Measurements from ENCODE around the gene MECP2. TPM values are rescaled to one million over a fixed set of nuclear protein-coding genes. Genes with fewer than 3 reads are reported as not detected.

The MECP2 gene
- total RNA-seq, 1 donor from 2014 or later, result 60.0 TPM

DNA sequence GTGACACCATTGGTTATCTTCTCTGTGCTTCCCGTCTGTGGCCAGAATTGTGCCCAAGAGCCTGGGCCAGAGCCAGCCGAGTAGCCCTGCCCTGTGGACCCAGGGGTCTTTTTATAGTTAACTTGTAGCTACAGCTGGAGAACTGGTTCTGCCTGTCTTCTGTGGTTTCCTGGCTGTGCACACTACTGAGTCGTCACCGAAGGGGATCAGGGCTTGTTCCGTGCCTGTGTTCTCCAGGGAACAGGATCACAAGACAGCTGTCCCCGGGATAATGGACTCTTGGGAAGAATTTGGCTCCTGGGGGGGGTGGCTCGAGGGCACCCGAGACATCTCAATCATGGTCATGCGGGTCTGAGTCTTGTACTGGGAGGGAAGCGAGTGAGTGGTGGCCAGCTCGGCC lies 24.4 kb upstream of the MECP2 start:
- TF ChIP-seq, protein P1, sequence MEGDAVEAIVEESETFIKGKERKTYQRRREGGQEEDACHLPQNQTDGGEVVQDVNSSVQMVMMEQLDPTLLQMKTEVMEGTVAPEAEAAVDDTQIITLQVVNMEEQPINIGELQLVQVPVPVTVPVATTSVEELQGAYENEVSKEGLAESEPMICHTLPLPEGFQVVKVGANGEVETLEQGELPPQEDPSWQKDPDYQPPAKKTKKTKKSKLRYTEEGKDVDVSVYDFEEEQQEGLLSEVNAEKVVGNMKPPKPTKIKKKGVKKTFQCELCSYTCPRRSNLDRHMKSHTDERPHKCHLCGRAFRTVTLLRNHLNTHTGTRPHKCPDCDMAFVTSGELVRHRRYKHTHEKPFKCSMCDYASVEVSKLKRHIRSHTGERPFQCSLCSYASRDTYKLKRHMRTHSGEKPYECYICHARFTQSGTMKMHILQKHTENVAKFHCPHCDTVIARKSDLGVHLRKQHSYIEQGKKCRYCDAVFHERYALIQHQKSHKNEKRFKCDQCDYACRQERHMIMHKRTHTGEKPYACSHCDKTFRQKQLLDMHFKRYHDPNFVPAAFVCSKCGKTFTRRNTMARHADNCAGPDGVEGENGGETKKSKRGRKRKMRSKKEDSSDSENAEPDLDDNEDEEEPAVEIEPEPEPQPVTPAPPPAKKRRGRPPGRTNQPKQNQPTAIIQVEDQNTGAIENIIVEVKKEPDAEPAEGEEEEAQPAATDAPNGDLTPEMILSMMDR (IDR thresholded peaks at IDR 0.05; ENCODE audit: unreplicated experiment), result no peak
- no peak overlapping the region for H3K27ac Mint-ChIP-seq (ENCODE audit: unreplicated experiment)
- H3K4me3 Mint-ChIP-seq (ENCODE audit: unreplicated experiment), result no peak overlapping the region
- no peak for DNase-seq (ENCODE audit: low spot score)
- H3K27me3 Mint-ChIP-seq (ENCODE audit: unreplicated experiment), result peaks cover 2% of the 10 kb centered on the region
- no peaks in the 10 kb centered on the region for H3K36me3 Mint-ChIP-seq (ENCODE audit: low read depth, unreplicated experiment)
- no peaks in the 10 kb centered on the region for H3K9me3 Mint-ChIP-seq (ENCODE audit: unreplicated experiment)
- peaks cover 3% of the 10 kb centered on the region for H3K4me1 Mint-ChIP-seq (ENCODE audit: unreplicated experiment)

DNA sequence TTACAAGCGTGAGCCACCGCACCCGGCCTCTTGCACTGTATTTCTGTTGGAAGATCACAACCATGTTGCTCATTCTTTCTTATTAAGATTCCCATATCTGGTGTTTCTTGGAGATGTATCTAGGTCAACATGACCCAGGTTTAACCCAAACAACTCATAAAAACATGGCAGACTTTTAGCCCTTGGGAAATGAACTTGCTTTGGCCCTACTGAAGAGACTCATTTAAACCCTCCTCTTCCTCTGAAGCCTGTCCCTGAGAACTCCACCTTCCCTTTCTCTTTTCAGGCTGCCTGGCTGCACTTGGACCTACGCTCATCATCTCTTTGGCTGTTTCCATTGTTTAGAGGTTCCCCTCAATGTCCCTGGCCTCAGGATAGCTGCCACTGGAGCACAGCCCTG lies 23.7 kb upstream of the MECP2 start:
- Mint-ChIP-seq H3K4me1 (ENCODE audit: unreplicated experiment) (peaks cover 6% of the 10 kb centered on the region), H3K36me3 (ENCODE audit: low read depth, unreplicated experiment) (no peaks in the 10 kb centered on the region), H3K9me3 (ENCODE audit: unreplicated experiment) (no peaks in the 10 kb centered on the region), H3K4me3 (ENCODE audit: unreplicated experiment) (no peak overlapping the region), H3K27ac (ENCODE audit: unreplicated experiment) (no peak overlapping the region), H3K27me3 (ENCODE audit: unreplicated experiment) (no peaks in the 10 kb centered on the region)
- no peak for DNase-seq (ENCODE audit: low spot score)
- TF ChIP-seq, protein P1 (IDR thresholded peaks at IDR 0.05; ENCODE audit: unreplicated experiment), result no peak

DNA sequence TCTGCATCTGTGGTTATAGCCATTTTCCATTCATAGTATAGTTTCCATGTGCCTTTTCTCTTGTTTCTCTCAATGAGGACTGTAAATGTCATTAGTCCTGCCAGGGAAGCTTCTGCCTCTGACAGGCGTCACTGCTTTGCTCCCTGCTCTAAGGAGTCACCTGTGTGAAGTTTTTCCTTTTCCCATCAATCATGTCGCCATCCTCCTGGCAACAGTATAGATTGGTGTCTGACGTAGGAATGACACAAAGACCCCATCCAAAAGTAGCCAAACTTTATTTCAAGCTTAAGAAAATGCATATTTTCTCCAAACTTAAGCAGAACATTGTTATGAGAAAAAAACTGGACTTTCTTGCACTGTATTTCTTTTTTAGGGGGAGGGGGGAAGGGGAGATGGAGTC lies 23.1 kb upstream of the MECP2 start:
- DNase-seq (ENCODE audit: low spot score), result no peak
- Mint-ChIP-seq H3K27me3 (ENCODE audit: unreplicated experiment) (no peaks in the 10 kb centered on the region), H3K36me3 (ENCODE audit: low read depth, unreplicated experiment) (no peaks in the 10 kb centered on the region), H3K4me3 (ENCODE audit: unreplicated experiment) (no peak overlapping the region), H3K4me1 (ENCODE audit: unreplicated experiment) (peaks cover 10% of the 10 kb centered on the region), H3K9me3 (ENCODE audit: unreplicated experiment) (no peaks in the 10 kb centered on the region), H3K27ac (ENCODE audit: unreplicated experiment) (no peak overlapping the region)
- TF ChIP-seq, protein P1 (IDR thresholded peaks at IDR 0.05; ENCODE audit: unreplicated experiment), result no peak

DNA sequence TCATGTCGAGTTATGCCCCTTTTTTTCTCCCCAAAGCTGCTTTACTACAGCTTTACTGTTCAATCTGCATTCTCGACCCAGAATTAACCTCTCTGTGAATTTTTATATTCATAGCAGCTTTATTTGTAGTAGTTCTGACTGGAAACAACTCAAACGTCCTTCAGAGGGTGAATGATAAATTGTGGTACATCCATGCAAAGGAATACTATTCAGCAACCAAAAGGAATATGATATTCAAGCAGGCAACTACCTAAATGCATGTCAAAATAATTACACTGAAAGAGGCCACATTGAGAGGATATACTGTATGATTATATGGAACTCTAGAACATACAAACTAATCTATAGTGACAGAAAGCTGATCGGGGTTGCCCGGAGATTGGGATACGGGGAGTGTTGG lies 20.0 kb upstream of the MECP2 start:
- TF ChIP-seq, protein P1 (IDR thresholded peaks at IDR 0.05; ENCODE audit: unreplicated experiment), result no peak
- Mint-ChIP-seq H3K9me3 (ENCODE audit: unreplicated experiment) (no peaks in the 10 kb centered on the region), H3K27ac (ENCODE audit: unreplicated experiment) (no peak overlapping the region), H3K27me3 (ENCODE audit: unreplicated experiment) (peaks cover 3% of the 10 kb centered on the region), H3K4me1 (ENCODE audit: unreplicated experiment) (peaks cover 15% of the 10 kb centered on the region), H3K36me3 (ENCODE audit: low read depth, unreplicated experiment) (no peaks in the 10 kb centered on the region), H3K4me3 (ENCODE audit: unreplicated experiment) (no peak overlapping the region)
- no peak for DNase-seq (ENCODE audit: low spot score)

DNA sequence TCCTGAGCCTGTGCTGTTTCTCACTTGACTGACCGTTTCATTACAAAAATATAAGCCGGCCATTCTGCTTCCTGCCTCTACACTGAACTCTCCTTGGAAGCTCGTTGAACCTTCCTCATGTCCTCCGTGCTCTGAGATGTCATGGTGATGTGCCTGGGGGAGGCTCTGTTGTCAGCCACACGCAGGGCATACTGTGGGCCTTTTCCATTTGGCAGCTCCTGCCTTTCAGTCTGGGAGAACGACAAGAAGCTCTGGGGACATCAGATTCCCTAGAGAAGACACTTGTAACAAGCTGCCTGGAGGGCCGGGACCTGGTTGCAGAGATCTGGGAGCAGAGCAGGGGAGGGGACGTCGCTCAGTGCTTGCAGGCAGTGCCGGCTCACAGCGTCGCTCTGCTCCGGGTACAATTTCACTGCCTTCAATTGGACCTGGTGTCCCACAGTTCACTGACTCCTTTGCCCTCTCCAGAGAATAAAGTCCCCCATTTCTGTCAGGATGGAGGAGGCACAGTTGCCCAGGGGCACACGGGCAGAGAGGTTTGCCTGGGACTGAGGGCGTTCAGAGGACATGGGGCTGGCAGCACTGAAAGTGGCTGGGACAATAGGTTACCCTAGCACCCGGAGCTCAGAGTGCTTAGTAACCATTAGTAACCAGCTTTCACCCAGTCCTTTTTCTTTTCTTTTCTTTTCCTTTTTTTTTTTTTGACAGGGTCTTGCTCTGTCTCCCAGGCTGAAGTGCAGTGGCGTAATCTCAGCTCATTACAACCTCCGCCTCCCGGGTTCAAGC lies 19.1 kb upstream of the MECP2 start:
- H3K4me3 Mint-ChIP-seq (ENCODE audit: unreplicated experiment), result no peak overlapping the region
- H3K4me1 Mint-ChIP-seq (ENCODE audit: unreplicated experiment), result peaks cover 15% of the 10 kb centered on the region
- H3K9me3 Mint-ChIP-seq (ENCODE audit: unreplicated experiment), result no peaks in the 10 kb centered on the region

More for the DNA sequence above, 19.1 kb upstream of the MECP2 start:
- Mint-ChIP-seq H3K27me3 (ENCODE audit: unreplicated experiment) (peaks cover 3% of the 10 kb centered on the region), H3K36me3 (ENCODE audit: low read depth, unreplicated experiment) (no peaks in the 10 kb centered on the region), H3K27ac (ENCODE audit: unreplicated experiment) (no peak overlapping the region)
- DNase-seq (ENCODE audit: low spot score), result no peak
- TF ChIP-seq, protein P1 (IDR thresholded peaks at IDR 0.05; ENCODE audit: unreplicated experiment), result no peak

Data from endothelial cell (in vitro differentiated cells).